Cardiac septum (tissue), 1 donor: ENCODE data around the gene PPFIBP1. TPM values are rescaled to one million over a fixed set of nuclear protein-coding genes. Genes with fewer than 3 reads are reported as not detected.
"Not testable (repeated sequence)": the region's sequence is repeated elsewhere in the genome, so short reads cannot be mapped to it uniquely, and the experiment has no call there.

Experiments used
- DNase-seq: peaks from one replicate; pipeline ENCODE4 v3.0.0-alpha.2; 2020; ENCODE audit warnings: low spot score
- intact Hi-C: fragments of 100-400 bp; cut with DNase I; formaldehyde crosslinking; loops from one replicate; pipeline ENCODE4 v1.14.0; 2022
- total RNA-seq: library from RNA; stranded (reverse); fragmentation: NEBNext Ultra II Directional; extraction: Animal tissue kit (Norgen Biotek cat#: 25700); gene quantifications from one replicate; pipeline ENCODE4 v1.2.1, GENCODE V29; 2021
- donor health status: DM: no; HTN: no; CAD: no.

PPFIBP1 gene
- total RNA-seq, 1 donor from 2014 or later: 219 TPM

- intact Hi-C loops: loop anchor here (10.0 kb wide), 1 partner anchor 64 kb away; no protein-coding TSS in a partner anchor
These were observed 115.3 kb downstream of the PPFIBP1 start for GRCh38 chr12:27639265-27639664.

GRCh38 chr12:27640566-27641200 lies 116.7 kb downstream of the PPFIBP1 start:
- DNase-seq, intact Hi-C loops: not testable (repeated sequence)

More at GRCh38 chr12:27639265-27639664, 115.3 kb downstream of the PPFIBP1 start:
- no peak for DNase-seq

DNA sequence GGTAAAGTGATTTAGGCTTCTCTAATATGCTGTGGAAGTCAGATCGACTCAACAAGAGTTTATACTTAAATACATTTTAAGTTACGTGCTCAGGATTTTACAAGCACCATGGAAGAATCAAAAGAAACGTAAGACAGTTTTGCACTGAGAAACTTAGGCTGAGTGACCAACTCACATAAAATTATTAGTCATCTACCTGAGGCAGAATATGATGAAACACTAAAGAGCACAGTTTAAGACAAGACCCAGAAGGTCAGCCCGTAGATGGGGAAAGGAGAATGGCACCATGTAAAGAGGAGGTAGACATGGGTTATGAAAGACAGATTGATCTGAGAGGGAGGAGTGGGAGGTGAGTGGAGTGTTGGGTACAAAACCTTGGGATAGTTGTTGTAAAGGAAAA lies 118.4 kb downstream of the PPFIBP1 start:
- intact Hi-C loops, DNase-seq: not testable (repeated sequence)

GRCh38 chr12:27642892-27643291 lies 118.9 kb downstream of the PPFIBP1 start:
- DNase-seq, intact Hi-C loops: not testable (repeated sequence)

GRCh38 chr12:27644158-27644845 lies 120.3 kb downstream of the PPFIBP1 start:
- intact Hi-C loops: no loop called here
- DNase-seq: no peak

GRCh38 chr12:27645671-27646070 lies 121.7 kb downstream of the PPFIBP1 start:
- intact Hi-C loops: no loop called here
- no peak for DNase-seq

DNA sequence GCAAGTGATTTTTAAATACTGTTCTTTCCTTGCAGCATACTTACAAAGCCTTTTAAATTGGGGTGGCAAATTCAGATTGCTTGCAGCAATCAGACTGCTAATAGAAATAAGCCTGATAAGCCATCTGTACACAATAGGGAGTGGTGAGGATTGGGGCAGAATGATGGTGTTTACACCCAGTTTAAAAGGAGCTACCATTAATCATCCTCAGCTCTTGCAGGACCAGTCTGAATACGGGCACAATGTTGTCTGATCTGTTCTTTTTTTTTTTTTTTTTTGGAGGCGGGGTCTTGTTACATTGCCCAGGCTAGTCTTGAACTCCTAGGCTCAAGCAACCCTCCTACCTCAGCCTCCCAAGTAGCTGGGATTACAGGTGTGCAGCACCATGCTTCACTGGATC lies 122.1 kb downstream of the PPFIBP1 start:
- intact Hi-C loops: no loop called here

GRCh38 chr12:27650011-27650410 lies 126.0 kb downstream of the PPFIBP1 start:
- intact Hi-C loops: no loop called here
- DNase-seq: no peak

More for the DNA sequence above, 122.1 kb downstream of the PPFIBP1 start:
- no peak for DNase-seq

DNA sequence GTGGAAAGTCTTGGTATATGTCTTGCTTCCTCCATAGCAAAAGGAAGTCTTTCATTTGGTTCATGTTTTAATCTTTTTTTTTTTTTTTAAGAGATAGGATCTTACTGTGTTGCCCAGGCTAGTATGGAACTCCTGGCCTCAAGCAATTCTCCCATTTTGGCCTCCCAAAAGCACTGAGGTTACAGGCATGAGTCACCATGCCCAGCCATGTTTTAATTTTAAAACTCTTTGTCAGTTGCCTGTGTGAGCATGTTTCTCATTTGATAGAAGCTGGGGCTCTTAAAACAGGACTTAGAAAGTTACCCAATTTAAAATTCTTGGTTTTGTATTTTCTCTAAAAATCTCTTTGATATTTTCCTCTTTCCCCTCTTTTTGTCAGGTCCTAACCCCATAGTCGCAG lies 127.2 kb downstream of the PPFIBP1 start:
- DNase-seq: no peak
- intact Hi-C loops: no loop called here

GRCh38 chr12:27652174-27652763 lies 128.3 kb downstream of the PPFIBP1 start:
- intact Hi-C loops: loop anchor here (2.0 kb wide), 1 partner anchor 217 kb away; no protein-coding TSS in a partner anchor
- DNase-seq: no peak

DNA sequence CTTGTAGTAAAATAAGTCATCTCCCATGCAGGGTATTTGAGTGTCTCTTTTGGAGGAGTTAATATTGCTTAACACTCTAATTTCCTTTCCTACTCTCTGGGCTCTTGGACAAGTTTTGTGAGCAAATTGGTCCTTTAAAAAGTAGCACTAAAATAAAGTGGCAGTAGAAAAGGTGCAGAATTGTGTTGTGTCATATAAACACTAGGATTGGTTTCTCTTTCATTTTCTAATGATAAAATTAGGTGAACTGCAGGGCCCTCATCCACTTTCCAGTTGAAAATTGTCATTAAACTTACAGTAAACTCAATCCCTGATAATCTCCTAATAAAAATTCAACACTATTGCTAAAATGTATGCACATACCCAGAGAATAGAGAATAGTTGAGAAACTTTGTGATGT lies 129.7 kb downstream of the PPFIBP1 start:
- intact Hi-C loops: loop anchor here (2.0 kb wide), 1 partner anchor 219 kb away; no protein-coding TSS in a partner anchor

GRCh38 chr12:27655476-27655875 lies 131.5 kb downstream of the PPFIBP1 start:
- intact Hi-C loops: not testable (repeated sequence)

More for the DNA sequence above, 129.7 kb downstream of the PPFIBP1 start:
- no peak for DNase-seq

GRCh38 chr12:27657296-27657695 lies 133.3 kb downstream of the PPFIBP1 start:
- intact Hi-C loops: no loop called here
- DNase-seq: no peak

More at GRCh38 chr12:27655476-27655875, 131.5 kb downstream of the PPFIBP1 start:
- DNase-seq: not testable (repeated sequence)

DNA sequence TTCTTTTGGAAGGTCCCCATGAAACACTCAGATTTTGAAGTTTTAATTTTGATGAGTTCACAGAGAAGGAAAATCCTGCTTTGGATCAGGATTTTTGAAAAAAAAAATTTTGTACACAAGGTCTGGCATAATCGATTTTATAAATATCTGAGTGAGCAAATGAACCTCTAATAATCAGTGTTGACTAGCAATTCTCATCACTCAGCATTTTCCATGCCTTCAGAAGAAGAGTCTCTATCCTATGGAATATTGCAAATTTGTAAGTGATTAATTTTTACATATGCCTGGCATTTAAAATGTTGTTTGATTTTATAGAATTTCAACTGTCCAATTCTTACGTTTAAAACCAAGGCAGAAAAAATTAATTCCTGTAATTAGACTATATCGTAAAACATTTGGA lies 141.7 kb downstream of the PPFIBP1 start:
- intact Hi-C loops: no loop called here
- no peak for DNase-seq

DNA sequence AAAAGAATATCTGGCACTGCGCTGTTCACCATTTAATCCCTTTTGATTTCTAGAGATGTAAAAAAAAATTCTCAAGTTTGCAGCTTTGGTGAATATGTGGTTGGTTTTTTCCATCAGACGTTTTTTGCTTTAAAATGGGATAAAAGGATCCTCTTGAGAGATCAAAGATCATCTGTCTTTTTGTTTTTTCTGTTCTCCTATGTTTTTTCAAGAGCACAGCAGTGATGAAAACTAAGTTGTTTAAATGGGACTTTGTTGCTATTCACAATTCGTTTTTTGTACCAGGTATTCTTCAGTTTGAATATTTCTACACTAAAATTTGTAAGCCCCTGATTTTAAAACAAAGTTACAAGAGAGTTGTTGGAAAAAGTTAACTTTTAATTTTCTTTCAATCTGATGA lies 142.5 kb downstream of the PPFIBP1 start:
- DNase-seq: no peak
- intact Hi-C loops: no loop called here

GRCh38 chr12:27667540-27667939 lies 143.5 kb downstream of the PPFIBP1 start:
- intact Hi-C loops: no loop called here
- DNase-seq: no peak

GRCh38 chr12:27672051-27672450 lies 148.0 kb downstream of the PPFIBP1 start:
- no peak for DNase-seq
- intact Hi-C loops: no loop called here

DNA sequence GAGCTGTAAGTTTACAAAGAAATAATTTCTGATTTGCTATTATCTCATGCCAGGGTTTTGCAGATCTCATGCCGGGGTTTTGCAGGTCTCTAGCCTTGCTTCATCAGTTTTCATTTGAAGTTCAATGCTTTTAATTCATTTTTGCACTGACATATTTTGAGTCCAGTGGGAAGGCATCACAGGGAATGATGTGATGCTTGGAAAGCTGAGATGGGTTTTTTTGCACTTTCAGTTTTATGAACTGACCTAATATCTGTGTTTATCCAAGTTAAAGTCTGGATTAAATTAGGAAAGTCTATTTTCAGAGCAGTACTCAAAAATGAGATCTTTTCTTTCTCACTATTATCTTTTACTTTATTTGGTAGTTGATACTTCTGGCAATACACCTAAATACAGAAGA lies 148.6 kb downstream of the PPFIBP1 start:
- no peak for DNase-seq
- intact Hi-C loops: no loop called here

DNA sequence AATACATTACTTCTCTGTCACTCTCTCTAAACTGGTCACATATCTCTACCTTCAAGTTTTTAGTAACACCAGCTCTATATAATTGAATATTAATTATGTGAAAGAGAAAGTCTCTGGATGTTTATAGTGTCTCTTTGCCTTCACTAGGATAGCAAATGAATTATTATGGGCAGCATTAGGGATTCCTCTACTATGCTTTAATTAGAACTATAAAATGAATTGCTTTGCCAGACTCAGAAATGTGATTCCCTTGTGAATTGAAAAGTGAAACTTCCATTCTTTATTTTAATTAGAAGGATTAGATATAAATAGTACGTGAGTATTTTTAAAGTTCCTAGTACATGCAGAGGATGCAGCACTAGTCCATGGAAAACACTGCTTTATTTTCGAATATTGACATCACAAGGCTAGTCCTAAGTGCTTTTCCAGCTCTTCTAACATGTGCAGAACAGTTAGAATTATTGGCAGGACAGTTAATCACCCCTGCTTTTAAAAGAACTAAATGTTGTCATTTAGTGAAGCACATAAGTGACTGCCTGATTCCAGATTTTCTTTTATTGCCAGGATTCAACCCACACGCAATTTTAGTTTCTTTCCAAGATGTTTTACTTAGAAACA lies 149.2 kb downstream of the PPFIBP1 start:
- no peak for DNase-seq
- intact Hi-C loops: no loop called here

DNA sequence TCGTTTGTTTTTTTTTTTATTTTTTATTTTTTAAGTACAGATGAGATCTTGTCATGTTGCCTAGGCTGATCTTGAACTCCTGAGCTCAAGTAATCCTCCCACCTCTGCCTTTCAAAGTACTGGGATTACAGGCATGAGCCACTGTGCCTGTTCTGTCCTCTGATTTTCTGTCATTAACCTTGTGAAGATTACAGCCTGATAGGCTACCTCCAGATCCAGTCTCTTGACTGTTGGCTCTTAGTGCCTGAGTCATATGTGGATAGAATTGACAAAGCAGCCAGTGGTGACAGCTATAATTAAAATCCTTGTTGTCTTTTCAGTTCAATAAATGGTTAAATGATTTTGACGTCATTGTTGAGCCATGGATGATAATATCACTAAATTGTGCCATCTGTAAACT lies 151.0 kb downstream of the PPFIBP1 start:
- DNase-seq: no peak
- intact Hi-C loops: no loop called here
